GM12878 (cell line): ENCODE measurements around the gene EPX. TPM values are rescaled to one million over a fixed set of nuclear protein-coding genes. Genes with fewer than 3 reads are reported as not detected.

Experiments
- ASH2L ChIP-seq: fragments of 300-600, 200-600 bp; sonication (generic); IDR thresholded peaks from 2 replicates; pipeline ENCODE4 v1.6.1; 2017; ENCODE audit warnings: low read depth, mild to moderate bottlenecking, borderline replicate concordance
- BHLHE40 ChIP-seq, 2 experiments: fragments of 450-650 bp in 1 of 2; IDR thresholded peaks; 2 replicates each; pipeline ENCODE4 v1.6.1; 2011 to 2017; ENCODE audit warnings: low read depth in 2 of 2, borderline replicate concordance in 1 of 2, improper control_type of control experiment in 1 of 2, low read length in 1 of 2, mild to moderate bottlenecking in 1 of 2
- CBX3 ChIP-seq: fragments of 200-600 bp; sonication (generic); IDR thresholded peaks from 2 replicates; pipeline ENCODE4 v1.6.1; 2016; ENCODE audit warnings: low read depth, borderline replicate concordance
- E2F4 ChIP-seq: IDR thresholded peaks from 2 replicates; pipeline ENCODE4 v1.6.1; 2012; ENCODE audit warnings: low read depth, low read length, improper control_type of control experiment
- EED ChIP-seq: sonication (generic); IDR thresholded peaks from 2 replicates; pipeline ENCODE4 v1.6.1; 2016; ENCODE audit warnings: antibody characterized with exemption, low read depth
- EP300 ChIP-seq, 2 experiments: fragments of 150-350 bp in 1 of 2; IDR thresholded peaks; 2 replicates each; pipeline ENCODE4 v1.6.1; 2011 to 2012; ENCODE audit warnings: low read depth in 2 of 2, low read length in 2 of 2, borderline replicate concordance in 1 of 2, improper control_type of control experiment in 1 of 2, inconsistent platforms in 1 of 2; ENCODE audit not compliant: control insufficient read depth in 1 of 2
- EZH2 ChIP-seq: IDR thresholded peaks from 2 replicates; pipeline ENCODE4 v1.6.1; 2012; ENCODE audit warnings: low read depth, mild to moderate bottlenecking, control low read depth, inconsistent platforms, low read length, borderline replicate concordance; ENCODE audit not compliant: control insufficient read depth
- IKZF2 ChIP-seq, 2 experiments: fragments of 450-650 bp; IDR thresholded peaks; 2 replicates each; pipeline ENCODE4 v1.6.1; 2017; ENCODE audit warnings: mild to moderate bottlenecking in 2 of 2, moderate library complexity in 2 of 2
- JUND ChIP-seq: IDR thresholded peaks from 2 replicates; pipeline ENCODE4 v1.6.1; 2012; ENCODE audit warnings: low read depth, mild to moderate bottlenecking, low read length, improper control_type of control experiment, moderate library complexity
- MLLT1 ChIP-seq: fragments of 450-650 bp; IDR thresholded peaks from 2 replicates; pipeline ENCODE4 v1.6.1; 2016; ENCODE audit warnings: mild to moderate bottlenecking
- MXI1 ChIP-seq: fragments of 150-350 bp; IDR thresholded peaks from 2 replicates; pipeline ENCODE4 v1.6.1; 2011; ENCODE audit warnings: low read depth, mild to moderate bottlenecking, inconsistent platforms, low read length, improper control_type of control experiment
- MYB ChIP-seq: fragments of 150-350 bp; IDR thresholded peaks from 2 replicates; pipeline ENCODE4 v1.6.1; 2014; ENCODE audit warnings: mild to moderate bottlenecking, low read depth, low read length, borderline replicate concordance
- NFYA ChIP-seq: IDR thresholded peaks from 2 replicates; pipeline ENCODE4 v1.6.1; 2011; ENCODE audit warnings: low read depth, mild to moderate bottlenecking, low read length, improper control_type of control experiment, borderline replicate concordance
- PKNOX1 ChIP-seq: fragments of 450-650 bp; IDR thresholded peaks from 2 replicates; pipeline ENCODE4 v1.6.1; 2016; ENCODE audit warnings: mild to moderate bottlenecking
- PML ChIP-seq: IDR thresholded peaks from 2 replicates; pipeline ENCODE4 v1.6.1; 2012; ENCODE audit warnings: low read length, inconsistent platforms
- SRF ChIP-seq, 2 experiments: IDR thresholded peaks; 2 replicates each; pipeline ENCODE4 v1.6.1; 2011; ENCODE audit warnings: low read depth in 2 of 2, low read length in 2 of 2, mild to moderate bottlenecking in 1 of 2, moderate library complexity in 1 of 2
- YBX1 ChIP-seq: fragments of 450-650 bp; IDR thresholded peaks from 2 replicates; pipeline ENCODE4 v1.6.1; 2016; ENCODE audit warnings: antibody characterized with exemption
- YY1 ChIP-seq: IDR thresholded peaks from 2 replicates; pipeline ENCODE4 v1.6.1; 2011; ENCODE audit warnings: low read depth, mild to moderate bottlenecking, low read length
- ZNF207 ChIP-seq: fragments of 450-650 bp; IDR thresholded peaks from 2 replicates; pipeline ENCODE4 v1.6.1; 2014; ENCODE audit warnings: antibody characterized with exemption, mild to moderate bottlenecking, borderline replicate concordance
- ZNF217 ChIP-seq: fragments of 450-650 bp; IDR thresholded peaks from 2 replicates; pipeline ENCODE4 v1.6.1; 2017; ENCODE audit warnings: antibody characterized with exemption, mild to moderate bottlenecking
- ZNF384 ChIP-seq: IDR thresholded peaks from 2 replicates; pipeline ENCODE4 v1.6.1; 2012; ENCODE audit warnings: low read depth, mild to moderate bottlenecking, low read length, improper control_type of control experiment, borderline replicate concordance
- polyA plus RNA-seq, 11 experiments: library from polyadenylated mRNA; depleted of rRNA in 4 of 11; unstranded in 6 of 11; stranded (reverse) in 5 of 11; fragments of >200 nt; fragmentation: Nextera tagmentation in 4 of 11; fragmentation: Illumina TruSeq in 1 of 11; extraction: Ambion mirVana in 4 of 11; extraction: Trizol in 1 of 11; gene quantifications; 1 replicate in 1 of 11; 2 replicates in 10 of 11; pipeline versions ENCODE4 v1.2.1 to v1.2.3, GENCODE V29; 2011 to 2016; ENCODE audit warnings: inconsistent platforms in 2 of 11, missing spikeins in 2 of 11, low read depth in 1 of 11
- total RNA-seq, 4 experiments: library from RNA; depleted of rRNA in 3 of 4; stranded (reverse); fragments of >200 nt in 3 of 4; fragmentation: Illumina TruSeq in 1 of 4; extraction: Trizol in 1 of 4; gene quantifications; 2 replicates each; pipeline versions ENCODE4 v1.2.1 to v1.2.3, GENCODE V29; 2013 to 2021
- TF ChIP-seq, protein P1 (sequence below): IDR thresholded peaks from 2 replicates; pipeline ENCODE4 v1.6.1; 2011; ENCODE audit warnings: borderline replicate concordance, low read depth, mild to moderate bottlenecking, moderate library complexity, mixed read lengths, low read length; ENCODE audit not compliant: insufficient read depth; ENCODE audit errors: extremely low read length

EPX gene
- total and polyA plus RNA-seq, 10 of the 15 experiments (the other 5 are each of a cell fraction or from before 2014, with no cell fraction given): 0.03 TPM; not detected in 9

GRCh38 chr17:58219007-58219788 lies 26.7 kb downstream of the EPX start, which contains the start of gene MKS1 (continued):
- TF ChIP-seq PKNOX1 (peak; percentile 61), EED (peak; percentile 50), ASH2L (no peak), YY1 (peak; percentile 97), MYB (no peak), PML (no peak), NFYA (no peak), IKZF2 (IDR thresholded peaks at IDR 0.05) (peak in 1 of 2 experiments; percentile 42; a peak in 2 of 4 replicates), EP300 (IDR thresholded peaks at IDR 0.05; ENCODE audit: borderline replicate concordance in 1 of 2, control insufficient read depth in 1 of 2, low read depth in 2 of 2, low read length in 2 of 2) (peak; percentile 14 to 34; a peak in 1 of 4 replicates), SRF (IDR thresholded peaks at IDR 0.05; ENCODE audit: low read depth in 2 of 2, low read length in 2 of 2) (no peak), JUND (0 out of 2 replicates have a peak, but pooled peaks have one; percentile 16), E2F4 (0 out of 2 replicates have a peak, but pooled peaks have one; percentile 7), CBX3 (no peak), YBX1 (no peak), ZNF384 (0 out of 2 replicates have a peak, but pooled peaks have one; percentile 33), ZNF207 (no peak), ZNF217 (no peak), EZH2 (no peak), MLLT1 (peak; percentile 31), MXI1 (peak; percentile 92), BHLHE40 (IDR thresholded peaks at IDR 0.05; ENCODE audit: borderline replicate concordance in 1 of 2, low read depth in 2 of 2, low read length in 1 of 2) (peak; percentile 64 to 83; a peak in 3 of 4 replicates)
- TF ChIP-seq, protein P1, sequence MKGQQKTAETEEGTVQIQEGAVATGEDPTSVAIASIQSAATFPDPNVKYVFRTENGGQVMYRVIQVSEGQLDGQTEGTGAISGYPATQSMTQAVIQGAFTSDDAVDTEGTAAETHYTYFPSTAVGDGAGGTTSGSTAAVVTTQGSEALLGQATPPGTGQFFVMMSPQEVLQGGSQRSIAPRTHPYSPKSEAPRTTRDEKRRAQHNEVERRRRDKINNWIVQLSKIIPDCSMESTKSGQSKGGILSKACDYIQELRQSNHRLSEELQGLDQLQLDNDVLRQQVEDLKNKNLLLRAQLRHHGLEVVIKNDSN: no peak
